SU-DHL-6 (cell line): ENCODE data around the gene STS.
A peak's percentile ranks its signal among the peaks of the same experiment; 100 is the strongest.

Experiments
- H2AFZ ChIP-seq: fragments of 200-600 bp; sonication (generic); 2 replicates; pipeline ENCODE4 v1.6.1; 2014; ENCODE audit warnings: low read depth, mild to moderate bottlenecking, moderate library complexity, mixed read lengths, antibody characterized with exemption, low read length; ENCODE audit not compliant: severe bottlenecking
- H3F3A ChIP-seq: fragments of 200-600 bp; shearing (Covaris generic); 2 replicates; pipeline ENCODE4 v1.6.0; 2016; ENCODE audit warnings: antibody characterized with exemption, mild to moderate bottlenecking; ENCODE audit not compliant: insufficient read depth
- H3K27ac ChIP-seq: fragments of 200-600 bp; sonication (generic); 2 replicates; pipeline ENCODE4 v1.5.1; 2016; ENCODE audit warnings: low read depth, mild to moderate bottlenecking, low read length, moderate library complexity, mixed read lengths
- H3K27me3 ChIP-seq: fragments of 200-600 bp; sonication (generic), shearing (Covaris generic); 2 replicates; pipeline ENCODE4 v1.6.0; 2014; ENCODE audit warnings: mild to moderate bottlenecking, low read length
- H3K36me3 ChIP-seq: fragments of 200-600 bp; sonication (generic); 2 replicates; pipeline ENCODE4 v1.6.1; 2014; ENCODE audit warnings: mild to moderate bottlenecking, low read length, mixed read lengths
- H3K4me2 ChIP-seq: fragments of 300-600, 200-600 bp; shearing (Covaris generic), sonication (generic); 2 replicates; pipeline ENCODE4 v1.6.0; 2014; ENCODE audit warnings: low read length, low read depth, mild to moderate bottlenecking; ENCODE audit not compliant: poor library complexity, severe bottlenecking
- H3K4me3 ChIP-seq: fragments of 200-600 bp; sonication (generic); 2 replicates; pipeline ENCODE4 v1.5.1; 2014; ENCODE audit warnings: antibody characterized with exemption, low read length, mild to moderate bottlenecking, mixed read lengths; ENCODE audit not compliant: insufficient read depth, poor library complexity, severe bottlenecking
- H3K79me2 ChIP-seq: fragments of 200-600 bp; sonication (generic); 2 replicates; pipeline ENCODE4 v1.6.1; 2014; ENCODE audit warnings: mild to moderate bottlenecking, low read length, moderate library complexity; ENCODE audit not compliant: insufficient read depth
- H3K9ac ChIP-seq: fragments of 200-600 bp; sonication (generic); 2 replicates; pipeline ENCODE4 v1.7.0; 2014; ENCODE audit warnings: mild to moderate bottlenecking, low read length
- H3K9me2 ChIP-seq: fragments of 200-600 bp; sonication (generic); replicated peaks from 2 replicates; pipeline ENCODE4 v1.6.1; 2014; ENCODE audit warnings: low read length; ENCODE audit not compliant: insufficient read depth
- H3K9me3 ChIP-seq: fragments of 200-600 bp; sonication (generic); 2 replicates; pipeline ENCODE4 v1.6.1; 2014; ENCODE audit warnings: low read length, mixed read lengths; ENCODE audit not compliant: insufficient read depth
- H4K20me1 ChIP-seq: fragments of 200-600 bp; sonication (generic); 2 replicates; pipeline ENCODE4 v1.6.1; 2014; ENCODE audit warnings: low read depth, mild to moderate bottlenecking, antibody characterized with exemption, low read length, moderate library complexity, mixed read lengths
- CTCF ChIP-seq: fragments of 200-600 bp; sonication (generic); IDR thresholded peaks from one replicate; pipeline ENCODE4 v1.5.1; 2017; ENCODE audit warnings: antibody characterized with exemption, mild to moderate bottlenecking, low read length, moderate library complexity; ENCODE audit not compliant: insufficient read depth, poor library complexity, severe bottlenecking
- EZH2phosphoT487 ChIP-seq: fragments of 200-600 bp; sonication (generic), shearing (Covaris generic); conservative IDR thresholded peaks from 2 replicates; pipeline ENCODE4 v1.6.1; 2018; ENCODE audit warnings: mild to moderate bottlenecking, antibody characterized with exemption, low read length, moderate library complexity, mixed read lengths

STS gene

GRCh38 chrX:7109838-7110793 lies 37.4 kb upstream of the STS start:
- peaks cover 2% of the 10 kb centered on the region; the same call in 1 of the 2 replicates for H3K36me3 ChIP-seq
- H3K9ac ChIP-seq = peak overlapping the region; percentile 64
- H3F3A ChIP-seq = peaks cover 35% of the 10 kb centered on the region
- peak overlapping the region; percentile 100 for H3K27ac ChIP-seq
- no peaks in the 10 kb centered on the region for H3K9me2 ChIP-seq
- H3K79me2 ChIP-seq = peaks cover 62% of the 10 kb centered on the region
- H4K20me1 ChIP-seq = no peaks in the 10 kb centered on the region
- H3K4me3 ChIP-seq = peak overlapping the region; percentile 18
- peak overlapping the region; percentile 88 for H3K4me2 ChIP-seq
- H2AFZ ChIP-seq = no peak overlapping the region
- TF ChIP-seq CTCF = no peak
- TF ChIP-seq EZH2phosphoT487 = no peak
- H3K9me3 ChIP-seq = no peaks in the 10 kb centered on the region
- no peaks in the 10 kb centered on the region for H3K27me3 ChIP-seq

- Histone ChIP-seq H3K27ac (peak overlapping the region; percentile 100), H3K9ac (peak overlapping the region; percentile 64), H3K9me3 (no peaks in the 10 kb centered on the region), H2AFZ (no peak overlapping the region), H3K9me2 (no peaks in the 10 kb centered on the region), H3K79me2 (peaks cover 68% of the 10 kb centered on the region), H4K20me1 (no peaks in the 10 kb centered on the region), H3K4me2 (peak overlapping the region; percentile 88), H3K27me3 (no peaks in the 10 kb centered on the region), H3K4me3 (peak overlapping the region; percentile 36), H3F3A (peaks cover 35% of the 10 kb centered on the region), H3K36me3 (no peaks in the 10 kb centered on the region)
- TF ChIP-seq EZH2phosphoT487 = no peak
- no peak for TF ChIP-seq CTCF
Observed at GRCh38 chrX:7110821-7111276, 36.7 kb upstream of the STS start.

- Histone ChIP-seq H3K9ac (peak overlapping the region; percentile 64), H3F3A (peaks cover 35% of the 10 kb centered on the region), H3K4me3 (no peak overlapping the region), H4K20me1 (no peaks in the 10 kb centered on the region), H3K79me2 (peaks cover 75% of the 10 kb centered on the region), H3K36me3 (no peaks in the 10 kb centered on the region), H3K9me2 (no peaks in the 10 kb centered on the region), H3K27me3 (no peaks in the 10 kb centered on the region), H2AFZ (no peak overlapping the region), H3K9me3 (no peaks in the 10 kb centered on the region), H3K27ac (peak overlapping the region; percentile 100), H3K4me2 (peak overlapping the region; percentile 88)
- TF ChIP-seq EZH2phosphoT487 = no peak
- no peak for TF ChIP-seq CTCF
Observed at GRCh38 chrX:7111518-7111917, 36.0 kb upstream of the STS start.
